Breast epithelium (tissue), 3 donors: ENCODE results near the gene TEX2.

ENCODE experiments used
- CTCF ChIP-seq, 3 donors: fragments of 450-650 bp; IDR thresholded peaks; one replicate each; pipeline ENCODE4 v1.5.1; 2016 to 2017; ENCODE audit warnings: antibody characterized with exemption in 3 of 3, mild to moderate bottlenecking in 3 of 3, moderate library complexity in 3 of 3
- POLR2A ChIP-seq: fragments of 450-650 bp; IDR thresholded peaks from one replicate; pipeline ENCODE4 v1.6.1; 2016; ENCODE audit warnings: antibody characterized with exemption, mild to moderate bottlenecking, moderate library complexity

GRCh38 chr17:64264891-64265290 lies 1.8 kb upstream of the TEX2 start:
- no peak for TF ChIP-seq CTCF (IDR thresholded peaks at IDR 0.05)
- TF ChIP-seq POLR2A, result no peak
